ENCODE measurements around the gene ATP11B. TPM values are rescaled to one million over a fixed set of nuclear protein-coding genes. Genes with fewer than 3 reads are reported as not detected.

Gene ATP11B
- total and polyA plus RNA-seq, 9 of the 15 experiments (the other 6 are each of a cell fraction or from before 2014, with no cell fraction given), result 11.9 to 68.7 (median 41.8) TPM

DNA sequence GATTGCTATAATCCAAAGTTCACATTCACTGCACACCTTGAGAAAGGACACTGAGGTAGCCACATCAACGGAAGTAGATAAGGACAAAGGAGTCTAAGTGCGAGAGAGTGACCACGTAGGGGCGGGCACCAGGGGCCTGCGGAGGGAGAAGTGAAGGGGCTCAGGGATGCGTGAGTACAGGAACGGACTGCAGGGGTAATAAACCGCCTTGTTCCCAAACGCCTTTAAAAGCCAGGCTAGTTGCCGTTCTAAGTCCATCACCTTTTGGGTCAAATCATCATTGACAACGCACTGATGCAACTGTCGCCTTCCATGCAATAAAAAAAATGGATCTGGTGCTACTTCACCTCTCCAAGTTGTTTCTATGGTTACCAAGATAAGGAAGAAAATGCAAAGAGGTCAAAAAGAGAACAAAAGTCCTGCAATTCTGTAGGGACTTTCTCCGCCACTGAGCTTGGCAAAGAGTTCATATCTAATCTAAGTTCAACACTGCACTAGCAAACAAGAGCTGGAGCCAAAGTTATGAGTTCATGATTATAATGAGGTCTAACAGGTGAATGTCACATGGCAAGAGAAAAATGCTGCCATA, 32.6 kb upstream of the ATP11B start (continued):
- TF ChIP-seq MLLT1 (IDR thresholded peaks at IDR 0.05) (no peak), HDGF (IDR thresholded peaks at IDR 0.05) (no peak), HMGN3 (IDR thresholded peaks at IDR 0.05; ENCODE audit: borderline replicate concordance, extremely low read depth, insufficient read length, low read depth, low read length) (no peak), ZNF561 (CRISPR knock-in tag; conservative IDR thresholded peaks at IDR 0.05) (no peak), ZFP30 (CRISPR knock-in tag; IDR thresholded peaks at IDR 0.05; ENCODE audit: borderline replicate concordance) (no peak), STAT5B (CRISPR knock-in tag; IDR thresholded peaks at IDR 0.05) (no peak), GMEB1 (CRISPR knock-in tag; IDR thresholded peaks at IDR 0.05) (no peak), RBM15 (IDR thresholded peaks at IDR 0.05; ENCODE audit: insufficient read depth, low read length) (no peak), PCBP2 (IDR thresholded peaks at IDR 0.05; ENCODE audit: low read depth, low read length, poor library complexity, severe bottlenecking) (no peak), CEBPG (CRISPR knock-in tag; IDR thresholded peaks at IDR 0.05) (no peak; the same call in 1 of the 2 replicates), CEBPG (tag; conservative IDR thresholded peaks at IDR 0.05 in 1 of 2, IDR thresholded peaks at IDR 0.05 in 1 of 2) (no peak), ID3 (CRISPR knock-in tag; IDR thresholded peaks at IDR 0.05) (no peak), ID3 (tag; IDR thresholded peaks at IDR 0.05) (no peak), HSF4 (CRISPR knock-in tag; IDR thresholded peaks at IDR 0.05; ENCODE audit: borderline replicate concordance) (no peak), POLR2G (IDR thresholded peaks at IDR 0.05; ENCODE audit: low read depth, low read length) (no peak), ETV6 (IDR thresholded peaks at IDR 0.05; ENCODE audit: borderline replicate concordance in 1 of 2, low read depth in 2 of 2, low read length in 1 of 2) (no peak), ETV6 (CRISPR knock-in tag; IDR thresholded peaks at IDR 0.05; ENCODE audit: borderline replicate concordance) (no peak), ZBTB17 (CRISPR knock-in tag; IDR thresholded peaks at IDR 0.05) (no peak), ARID1B (IDR thresholded peaks at IDR 0.05) (peak; percentile 74), TRIM25 (IDR thresholded peaks at IDR 0.05; ENCODE audit: borderline replicate concordance) (no peak)
- TF ChIP-seq, protein P1, sequence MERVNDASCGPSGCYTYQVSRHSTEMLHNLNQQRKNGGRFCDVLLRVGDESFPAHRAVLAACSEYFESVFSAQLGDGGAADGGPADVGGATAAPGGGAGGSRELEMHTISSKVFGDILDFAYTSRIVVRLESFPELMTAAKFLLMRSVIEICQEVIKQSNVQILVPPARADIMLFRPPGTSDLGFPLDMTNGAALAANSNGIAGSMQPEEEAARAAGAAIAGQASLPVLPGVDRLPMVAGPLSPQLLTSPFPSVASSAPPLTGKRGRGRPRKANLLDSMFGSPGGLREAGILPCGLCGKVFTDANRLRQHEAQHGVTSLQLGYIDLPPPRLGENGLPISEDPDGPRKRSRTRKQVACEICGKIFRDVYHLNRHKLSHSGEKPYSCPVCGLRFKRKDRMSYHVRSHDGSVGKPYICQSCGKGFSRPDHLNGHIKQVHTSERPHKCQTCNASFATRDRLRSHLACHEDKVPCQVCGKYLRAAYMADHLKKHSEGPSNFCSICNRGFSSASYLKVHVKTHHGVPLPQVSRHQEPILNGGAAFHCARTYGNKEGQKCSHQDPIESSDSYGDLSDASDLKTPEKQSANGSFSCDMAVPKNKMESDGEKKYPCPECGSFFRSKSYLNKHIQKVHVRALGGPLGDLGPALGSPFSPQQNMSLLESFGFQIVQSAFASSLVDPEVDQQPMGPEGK (CRISPR knock-in tag; IDR thresholded peaks at IDR 0.05; ENCODE audit: borderline replicate concordance), result no peak
